Measurements from ENCODE around the gene PSMB1. TPM values are rescaled to one million over a fixed set of nuclear protein-coding genes. Genes with fewer than 3 reads are reported as not detected.

PSMB1 gene
- total and polyA plus RNA-seq, 5 donors from 2014 or later = 103 to 702 (median 565) TPM

DNA sequence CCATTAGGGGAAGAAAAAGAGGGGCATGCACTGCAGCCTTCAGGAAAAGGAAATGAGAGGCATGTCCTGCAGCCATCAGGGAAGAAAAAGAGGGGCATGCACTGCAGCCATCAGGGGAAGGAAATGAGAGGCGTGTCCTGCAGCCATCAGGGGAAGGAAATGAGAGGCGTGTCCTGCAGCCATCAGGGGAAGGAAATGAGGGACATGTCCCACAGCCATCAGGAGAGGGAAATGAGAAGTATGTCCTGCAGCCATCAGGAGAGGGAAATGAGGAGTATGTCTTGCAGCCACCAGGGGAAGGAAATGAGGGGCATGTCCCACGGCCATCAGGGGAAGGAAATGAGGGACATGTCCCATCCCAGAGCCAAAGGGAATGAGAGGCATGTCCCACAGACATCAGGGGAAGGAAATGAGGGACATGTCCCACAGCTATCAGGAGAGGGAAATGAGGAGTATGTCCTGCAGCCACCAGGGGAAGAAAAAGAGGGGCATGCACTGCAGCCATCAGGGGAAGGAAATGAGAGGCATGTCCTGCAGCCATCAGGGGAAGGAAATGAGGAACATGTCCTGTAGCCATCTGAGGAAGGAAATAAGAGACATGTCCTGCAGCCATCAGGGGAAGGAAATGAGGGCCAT lies 52.0 kb downstream of the PSMB1 start:
- ATAC-seq (ENCODE audit: low read depth in 2 of 2) (no peak), DNase-seq (no peak)
- H3K9me3 ChIP-seq (ENCODE audit: control insufficient read depth in 2 of 2, low read length in 2 of 2) = peaks cover 0 to 2% of the 10 kb centered on the region in 2 experiments
- Mint-ChIP-seq H3K27me3 (peaks cover 25% of the 10 kb centered on the region), H3K4me1 (no peaks in the 10 kb centered on the region), H3K27ac (peak overlapping the region in 1 of 3 donors; percentile 83), H3K9me3 (peaks cover 0 to 31% (median 3%) of the 10 kb centered on the region in 7 donors), H3K4me3 (no peak overlapping the region), H3K36me3 (peaks cover 3% of the 10 kb centered on the region)
- H3K27ac ChIP-seq (ENCODE audit: insufficient read depth, low read length, poor library complexity, severe bottlenecking) = no peak overlapping the region
- H3K4me1 ChIP-seq (ENCODE audit: control insufficient read depth, insufficient read depth, low read length, poor library complexity, severe bottlenecking) = no peaks in the 10 kb centered on the region
- no peaks in the 10 kb centered on the region for H3K36me3 ChIP-seq (ENCODE audit: control insufficient read depth, insufficient read depth, low read length)
- peaks cover 4% of the 10 kb centered on the region for H3K27me3 ChIP-seq (ENCODE audit: control insufficient read depth, insufficient read depth, low read length)
- no peak overlapping the region for H3K4me3 ChIP-seq (ENCODE audit: low read depth, low read length)

DNA sequence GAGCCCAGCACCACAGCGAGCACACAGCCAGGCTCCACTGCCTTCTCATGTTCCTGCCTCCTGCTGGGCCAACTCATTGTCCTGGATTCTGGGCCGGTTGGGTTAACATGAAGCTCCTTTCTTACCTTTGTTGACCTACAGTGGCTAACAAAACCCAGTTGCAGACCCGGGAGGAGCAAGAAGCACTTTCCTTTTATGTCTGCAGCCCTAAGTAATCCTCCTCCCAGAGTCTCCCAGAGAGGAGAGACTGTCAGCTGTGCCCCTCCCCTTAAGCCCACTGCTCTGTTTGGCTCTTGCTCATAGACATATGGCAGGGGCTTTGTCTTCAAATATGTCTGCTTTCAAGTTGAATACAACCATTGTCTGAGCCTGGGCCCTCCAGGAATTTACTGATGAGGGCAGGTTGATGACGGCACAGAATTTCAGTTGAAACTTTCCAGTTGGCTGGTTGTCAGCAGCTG lies 55.2 kb downstream of the PSMB1 start:
- no peaks in the 10 kb centered on the region for H3K36me3 ChIP-seq (ENCODE audit: control insufficient read depth, insufficient read depth, low read length)
- peaks cover 0 to 2% of the 10 kb centered on the region in 2 experiments for H3K9me3 ChIP-seq (ENCODE audit: control insufficient read depth in 2 of 2, low read length in 2 of 2)
- DNase-seq (no peak), ATAC-seq (ENCODE audit: low read depth in 2 of 2) (no peak)
- Mint-ChIP-seq H3K4me3 (no peak overlapping the region), H3K27ac (no peak overlapping the region), H3K9me3 (peaks cover 0 to 24% (median 0%) of the 10 kb centered on the region in 7 donors), H3K4me1 (no peaks in the 10 kb centered on the region), H3K27me3 (peaks cover 26% of the 10 kb centered on the region), H3K36me3 (peaks cover under 1% of the 10 kb centered on the region)
- H3K4me3 ChIP-seq (ENCODE audit: low read depth, low read length) = no peak overlapping the region
- H3K4me1 ChIP-seq (ENCODE audit: control insufficient read depth, insufficient read depth, low read length, poor library complexity, severe bottlenecking) = no peaks in the 10 kb centered on the region
- H3K27me3 ChIP-seq (ENCODE audit: control insufficient read depth, insufficient read depth, low read length) = peaks cover 4% of the 10 kb centered on the region
- H3K27ac ChIP-seq (ENCODE audit: insufficient read depth, low read length, poor library complexity, severe bottlenecking) = no peak overlapping the region

- H3K4me3 Mint-ChIP-seq = no peak overlapping the region
- Histone ChIP-seq H3K27ac (ENCODE audit: insufficient read depth, low read length, poor library complexity, severe bottlenecking) (no peak overlapping the region), H3K4me3 (ENCODE audit: low read depth, low read length) (no peak overlapping the region), H3K4me1 (ENCODE audit: control insufficient read depth, insufficient read depth, low read length, poor library complexity, severe bottlenecking) (no peaks in the 10 kb centered on the region), H3K9me3 (ENCODE audit: control insufficient read depth in 2 of 2, low read length in 2 of 2) (no peaks in the 10 kb centered on the region), H3K36me3 (ENCODE audit: control insufficient read depth, insufficient read depth, low read length) (no peaks in the 10 kb centered on the region), H3K27me3 (ENCODE audit: control insufficient read depth, insufficient read depth, low read length) (peaks cover 2% of the 10 kb centered on the region)
- no peak for ATAC-seq (ENCODE audit: low read depth in 2 of 2)
- no peaks in the 10 kb centered on the region for H3K36me3 Mint-ChIP-seq
- H3K9me3 Mint-ChIP-seq = peaks cover 0 to 3% (median 0%) of the 10 kb centered on the region in 7 donors
- H3K4me1 Mint-ChIP-seq = no peaks in the 10 kb centered on the region
- DNase-seq = no peak
- H3K27me3 Mint-ChIP-seq = peaks cover 28% of the 10 kb centered on the region
- H3K27ac Mint-ChIP-seq = no peak overlapping the region
These were observed 59.8 kb downstream of the PSMB1 start for GRCh38 chr6:170493354-170493753.

DNA sequence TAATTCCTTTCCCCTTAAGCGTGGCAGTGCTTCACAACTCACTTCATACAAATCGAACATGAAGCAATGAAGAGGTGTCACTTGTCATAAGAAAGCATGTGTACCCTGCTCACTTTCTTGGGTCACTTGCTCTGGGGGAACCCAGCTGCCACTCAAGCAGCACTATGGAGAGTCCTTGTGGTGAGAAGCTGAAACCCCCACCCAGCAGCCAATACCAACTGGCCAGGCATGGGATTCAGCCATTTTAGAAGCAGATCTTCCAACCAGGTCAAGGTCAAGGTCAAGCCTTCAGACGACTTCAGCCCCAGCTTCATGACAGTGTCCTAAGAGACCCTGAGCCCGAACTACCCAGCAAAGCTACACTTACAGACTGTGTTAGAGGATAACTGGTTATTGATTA lies 62.8 kb downstream of the PSMB1 start:
- Histone ChIP-seq H3K36me3 (ENCODE audit: control insufficient read depth, insufficient read depth, low read length) (no peaks in the 10 kb centered on the region), H3K27me3 (ENCODE audit: control insufficient read depth, insufficient read depth, low read length) (peaks cover 5% of the 10 kb centered on the region), H3K4me1 (ENCODE audit: control insufficient read depth, insufficient read depth, low read length, poor library complexity, severe bottlenecking) (no peaks in the 10 kb centered on the region), H3K27ac (ENCODE audit: insufficient read depth, low read length, poor library complexity, severe bottlenecking) (no peak overlapping the region), H3K4me3 (ENCODE audit: low read depth, low read length) (no peak overlapping the region), H3K9me3 (ENCODE audit: control insufficient read depth in 2 of 2, low read length in 2 of 2) (no peaks in the 10 kb centered on the region)
- Mint-ChIP-seq H3K4me1 (no peaks in the 10 kb centered on the region), H3K4me3 (no peak overlapping the region), H3K27me3 (peaks cover 17% of the 10 kb centered on the region), H3K9me3 (peaks cover 0 to 3% (median 0%) of the 10 kb centered on the region in 7 donors), H3K27ac (no peak overlapping the region), H3K36me3 (no peaks in the 10 kb centered on the region)
- no peak for ATAC-seq (ENCODE audit: low read depth in 2 of 2)
- DNase-seq = no peak

DNA sequence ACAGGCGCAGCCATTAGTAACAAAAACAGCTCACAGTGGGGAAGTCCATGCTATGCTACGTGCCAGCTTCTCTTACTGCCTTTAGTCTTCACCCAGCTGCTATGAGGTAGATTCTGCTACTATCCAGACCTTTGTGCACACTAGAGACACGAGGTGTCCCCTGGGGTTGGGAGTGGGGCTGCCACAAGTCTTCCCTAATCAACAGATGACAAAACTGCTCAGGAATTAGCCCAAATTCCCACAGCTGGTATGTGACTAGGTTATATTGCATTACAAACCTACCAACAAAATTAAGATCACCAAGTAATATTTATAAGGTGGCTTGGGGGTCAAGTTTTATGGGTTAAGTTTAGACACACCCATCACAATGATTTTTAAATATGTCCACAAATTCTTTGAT lies 63.3 kb downstream of the PSMB1 start:
- no peak overlapping the region for H3K27ac ChIP-seq (ENCODE audit: insufficient read depth, low read length, poor library complexity, severe bottlenecking)
- H3K36me3 Mint-ChIP-seq = no peaks in the 10 kb centered on the region
- H3K4me3 Mint-ChIP-seq = no peak overlapping the region
- H3K9me3 Mint-ChIP-seq = peaks cover 0 to 3% (median 0%) of the 10 kb centered on the region in 7 donors
- peaks cover 5% of the 10 kb centered on the region for H3K27me3 ChIP-seq (ENCODE audit: control insufficient read depth, insufficient read depth, low read length)
- no peaks in the 10 kb centered on the region for H3K36me3 ChIP-seq (ENCODE audit: control insufficient read depth, insufficient read depth, low read length)
- no peak overlapping the region for H3K27ac Mint-ChIP-seq
- H3K4me1 Mint-ChIP-seq = no peaks in the 10 kb centered on the region
- H3K4me3 ChIP-seq (ENCODE audit: low read depth, low read length) = no peak overlapping the region
- no peaks in the 10 kb centered on the region for H3K9me3 ChIP-seq (ENCODE audit: control insufficient read depth in 2 of 2, low read length in 2 of 2)
- no peak for ATAC-seq (ENCODE audit: low read depth in 2 of 2)
- H3K27me3 Mint-ChIP-seq = peaks cover 17% of the 10 kb centered on the region
- no peaks in the 10 kb centered on the region for H3K4me1 ChIP-seq (ENCODE audit: control insufficient read depth, insufficient read depth, low read length, poor library complexity, severe bottlenecking)
- DNase-seq = no peak

GRCh38 chr6:170487707-170488329 lies 65.3 kb downstream of the PSMB1 start:
- no peak for DNase-seq
- Mint-ChIP-seq H3K9me3 (peaks cover 0 to 3% (median 0%) of the 10 kb centered on the region in 7 donors), H3K4me1 (no peaks in the 10 kb centered on the region), H3K36me3 (no peaks in the 10 kb centered on the region), H3K27ac (no peak overlapping the region), H3K4me3 (no peak overlapping the region), H3K27me3 (peaks cover 16% of the 10 kb centered on the region)
- ATAC-seq (ENCODE audit: low read depth in 2 of 2) = no peak
- Histone ChIP-seq H3K9me3 (ENCODE audit: control insufficient read depth in 2 of 2, low read length in 2 of 2) (no peaks in the 10 kb centered on the region), H3K4me1 (ENCODE audit: control insufficient read depth, insufficient read depth, low read length, poor library complexity, severe bottlenecking) (no peaks in the 10 kb centered on the region), H3K4me3 (ENCODE audit: low read depth, low read length) (no peak overlapping the region), H3K36me3 (ENCODE audit: control insufficient read depth, insufficient read depth, low read length) (no peaks in the 10 kb centered on the region), H3K27ac (ENCODE audit: insufficient read depth, low read length, poor library complexity, severe bottlenecking) (no peak overlapping the region), H3K27me3 (ENCODE audit: control insufficient read depth, insufficient read depth, low read length) (peaks cover 5% of the 10 kb centered on the region)

GRCh38 chr6:170485159-170485558 lies 67.9 kb downstream of the PSMB1 start:
- Histone ChIP-seq H3K4me3 (ENCODE audit: low read depth, low read length) (no peak overlapping the region), H3K27me3 (ENCODE audit: control insufficient read depth, insufficient read depth, low read length) (peaks cover 4% of the 10 kb centered on the region), H3K9me3 (ENCODE audit: control insufficient read depth in 2 of 2, low read length in 2 of 2) (no peaks in the 10 kb centered on the region), H3K4me1 (ENCODE audit: control insufficient read depth, insufficient read depth, low read length, poor library complexity, severe bottlenecking) (no peaks in the 10 kb centered on the region), H3K27ac (ENCODE audit: insufficient read depth, low read length, poor library complexity, severe bottlenecking) (no peak overlapping the region), H3K36me3 (ENCODE audit: control insufficient read depth, insufficient read depth, low read length) (no peaks in the 10 kb centered on the region)
- Mint-ChIP-seq H3K4me3 (no peak overlapping the region), H3K4me1 (no peaks in the 10 kb centered on the region), H3K27me3 (peaks cover 7% of the 10 kb centered on the region), H3K27ac (no peak overlapping the region), H3K9me3 (peaks cover 0 to 6% (median 4%) of the 10 kb centered on the region in 7 donors), H3K36me3 (no peaks in the 10 kb centered on the region)
- no peak for DNase-seq
- no peak for ATAC-seq (ENCODE audit: low read depth in 2 of 2)

All from CD4-positive, CD25-positive, alpha-beta regulatory T cell (primary cell).